ENCODE data around the gene JAML.
A peak's percentile ranks its signal among the peaks of the same experiment; 100 is the strongest.

JAML gene

GRCh38 chr11:118166641-118167040 is 58.2 kb downstream of the JAML start:
- DNase-seq (ENCODE audit: low read depth) = no peak

GRCh38 chr11:118164885-118165284 is 59.9 kb downstream of the JAML start:
- DNase-seq (ENCODE audit: low read depth) = no peak

DNA sequence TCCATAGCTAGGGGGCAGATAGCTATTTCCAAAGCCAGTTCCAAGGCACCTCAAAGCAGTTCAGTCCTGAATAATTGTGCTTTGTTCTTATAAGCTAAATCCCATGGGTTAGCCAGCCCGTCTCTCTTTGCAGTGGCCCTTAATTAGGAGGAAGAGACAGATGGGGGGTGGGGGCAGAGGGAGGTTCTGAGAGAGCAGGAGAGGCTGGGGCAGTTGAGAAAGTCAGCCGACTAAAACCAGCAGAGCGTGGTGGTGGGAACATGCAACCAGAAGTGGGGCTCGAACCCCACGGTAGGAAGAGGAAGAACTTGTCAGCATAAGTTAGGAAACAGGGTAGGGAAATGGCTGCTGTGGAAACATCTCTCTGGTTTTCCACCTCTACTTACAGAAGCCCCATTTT is 61.3 kb downstream of the JAML start:
- no peak for DNase-seq (ENCODE audit: low read depth)

- DNase-seq (ENCODE audit: low read depth) = no peak
These were observed 62.0 kb downstream of the JAML start for GRCh38 chr11:118162846-118163245.

DNA sequence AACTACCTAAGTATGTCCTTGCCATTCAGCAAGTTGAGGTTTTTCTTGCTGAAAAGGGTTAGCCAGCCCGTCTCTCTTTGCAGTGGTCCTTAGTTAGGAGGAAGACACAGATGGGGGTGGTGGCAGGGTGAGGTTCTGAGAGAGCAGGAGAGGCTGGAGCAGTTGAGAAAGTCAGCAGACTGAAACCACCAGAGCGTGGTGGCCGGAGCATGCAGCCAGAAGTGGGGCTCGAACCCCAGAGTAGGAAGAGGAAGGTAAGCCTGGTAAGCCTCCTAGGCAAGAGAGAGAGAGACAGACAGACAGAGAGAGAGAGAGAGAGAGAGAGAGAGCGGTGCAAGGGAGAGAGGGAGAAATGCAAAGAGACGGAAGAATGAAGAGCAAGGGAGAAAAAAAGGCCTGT is 63.0 kb downstream of the JAML start:
- DNase-seq (ENCODE audit: low read depth) = no peak

GRCh38 chr11:118157186-118157895 is 67.5 kb downstream of the JAML start:
- no peak for DNase-seq (ENCODE audit: low read depth)

DNA sequence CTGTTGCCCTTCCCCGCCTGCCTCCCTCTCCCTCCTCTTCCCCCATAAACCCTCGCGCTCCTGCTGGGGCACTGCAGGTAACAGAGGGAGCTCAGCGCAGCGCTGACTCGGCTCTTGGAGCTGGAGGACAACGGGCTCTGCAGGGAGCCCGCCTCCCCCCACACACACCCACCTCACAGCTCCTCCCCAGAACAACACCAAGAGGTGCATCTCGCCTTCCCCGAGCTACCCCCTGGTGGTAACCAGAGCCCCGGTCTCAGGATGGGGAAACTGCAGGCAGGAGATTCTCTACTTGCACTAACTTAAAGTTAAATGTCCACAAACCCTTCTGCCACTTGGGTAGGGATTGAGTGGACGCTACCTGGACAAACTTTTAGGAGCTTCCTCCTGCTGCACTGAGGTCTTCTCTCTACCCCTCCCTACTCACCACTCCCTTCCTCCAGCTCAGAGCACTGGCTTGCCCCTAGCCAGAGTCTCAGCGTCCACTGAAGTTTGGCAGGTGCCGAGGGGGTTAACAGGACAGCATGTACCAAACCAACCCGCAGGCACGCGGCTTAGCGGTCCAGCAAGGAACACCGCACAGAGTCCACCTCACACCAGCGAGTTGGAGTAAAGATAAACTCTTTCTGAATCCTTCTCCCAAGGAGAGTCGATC is 68.2 kb downstream of the JAML start:
- no peak for DNase-seq (ENCODE audit: low read depth)

DNA sequence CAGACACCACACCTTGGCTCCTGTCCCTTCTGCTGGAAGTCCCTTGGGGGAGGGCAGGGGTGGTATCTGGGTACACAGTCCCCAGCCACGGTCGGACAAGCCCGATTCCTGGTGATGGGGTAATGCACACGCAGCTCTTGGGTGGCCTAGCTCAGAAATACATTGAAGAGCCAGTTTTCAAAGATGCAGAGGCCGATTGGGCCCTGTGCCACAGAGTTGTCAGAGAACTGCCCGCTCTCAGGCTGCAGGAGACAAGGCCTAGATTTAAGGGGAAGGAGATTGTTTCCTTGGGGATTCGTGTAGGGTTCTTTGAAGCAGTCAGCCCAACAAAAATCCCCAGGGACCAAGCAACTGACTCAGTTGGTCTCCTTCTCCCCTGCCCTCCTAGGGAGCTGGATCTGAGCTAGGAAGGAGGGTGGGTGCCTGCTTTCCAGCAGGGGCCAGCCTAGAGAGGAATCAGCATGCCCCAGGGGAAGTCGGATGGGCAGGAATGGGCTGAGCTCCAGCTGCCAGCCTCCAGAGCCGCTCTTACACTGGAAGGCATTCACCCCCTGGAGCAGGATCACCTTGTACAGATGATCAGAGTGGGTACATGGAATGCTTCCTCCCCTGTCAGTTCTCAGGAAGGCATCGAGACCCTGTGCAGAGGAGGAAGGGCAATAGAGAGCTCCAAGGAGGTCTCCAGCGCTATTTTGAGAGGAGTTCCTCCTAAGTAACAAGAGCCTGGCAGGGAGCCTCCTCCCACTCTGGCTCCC is 68.9 kb downstream of the JAML start:
- no peak for DNase-seq (ENCODE audit: low read depth)

DNA sequence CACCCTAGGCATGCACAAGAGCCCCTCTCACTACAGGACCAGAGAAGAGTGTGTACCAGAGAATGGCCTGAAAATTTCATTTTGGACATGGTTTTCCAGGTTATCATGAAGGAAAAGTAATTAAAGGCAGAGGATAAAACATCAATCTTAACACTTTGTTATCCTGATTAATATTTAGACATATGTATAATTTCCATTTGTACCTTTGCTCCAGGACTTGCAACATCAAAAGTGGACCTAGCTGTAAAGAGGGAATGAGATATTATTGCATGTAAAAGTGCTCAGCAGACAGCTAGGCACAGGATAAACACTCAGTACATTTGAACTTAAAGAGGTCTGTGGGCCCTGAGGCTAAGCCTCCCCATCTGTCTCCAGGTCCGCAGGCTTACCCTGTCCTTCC is 70.2 kb downstream of the JAML start:
- DNase-seq (ENCODE audit: low read depth) = no peak

- no peak for DNase-seq (ENCODE audit: low read depth)
These were observed 70.8 kb downstream of the JAML start for GRCh38 chr11:118153976-118154375.

GRCh38 chr11:118153516-118153915 is 71.3 kb downstream of the JAML start:
- no peak for DNase-seq (ENCODE audit: low read depth)

- peak; percentile 50 for DNase-seq (ENCODE audit: low read depth)
These were observed 72.0 kb downstream of the JAML start, which contains the start of gene SCN4B for GRCh38 chr11:118152552-118153471. Gene SCN4B, minus strand, starts transcription at chr11:118152823. Its CDS starts 150 bp downstream, at chr11:118152673.

- no peak for DNase-seq (ENCODE audit: low read depth)
These were observed 72.7 kb downstream of the JAML start for GRCh38 chr11:118152020-118152551.

- DNase-seq (ENCODE audit: low read depth) = peak; percentile 34
These were observed 73.4 kb downstream of the JAML start for GRCh38 chr11:118151431-118151830.

DNA sequence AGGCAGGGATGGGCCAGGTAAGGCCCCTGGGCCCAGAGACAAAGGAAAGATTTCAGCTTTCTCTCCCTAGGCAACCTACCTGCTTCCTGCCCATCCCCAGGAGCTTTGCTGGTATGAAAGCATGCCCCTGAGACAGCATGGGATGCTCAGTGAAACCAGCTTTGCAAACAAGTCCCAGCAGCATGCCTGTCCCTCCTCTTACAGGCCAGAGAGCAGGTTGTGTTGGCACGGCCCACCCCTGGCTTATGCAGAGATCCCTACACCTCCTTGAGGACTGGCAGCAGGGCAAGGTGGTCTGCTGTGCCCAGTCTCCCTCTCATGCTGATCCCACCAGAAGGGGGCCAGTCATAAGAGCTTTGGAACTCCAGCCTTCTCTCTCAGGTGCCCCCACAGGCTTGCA is 75.3 kb downstream of the JAML start:
- no peak for DNase-seq (ENCODE audit: low read depth)

GRCh38 chr11:118148856-118149255 is 76.0 kb downstream of the JAML start:
- DNase-seq (ENCODE audit: low read depth) = no peak

DNA sequence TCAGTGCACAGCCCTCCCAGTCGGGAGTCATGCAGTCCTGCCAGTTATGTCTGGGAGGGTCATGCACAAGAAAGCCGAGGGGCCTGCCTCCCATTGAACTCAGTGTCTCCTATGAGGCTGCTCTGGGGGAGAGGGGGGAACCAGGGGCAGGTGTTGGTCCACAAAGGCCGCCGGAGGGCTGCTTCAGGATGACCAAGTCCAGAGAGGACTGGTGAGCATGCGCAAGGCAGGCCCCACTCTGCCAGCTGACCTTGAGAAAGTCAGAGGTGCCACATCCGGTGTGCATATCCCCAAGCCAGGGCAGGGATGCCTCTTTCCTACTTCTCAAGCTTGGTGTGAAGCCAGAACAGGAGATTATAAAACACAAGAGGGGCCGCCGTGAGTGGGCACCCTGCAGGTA is 76.6 kb downstream of the JAML start:
- no peak for DNase-seq (ENCODE audit: low read depth)

- no peak for DNase-seq (ENCODE audit: low read depth)
These were observed 77.3 kb downstream of the JAML start for GRCh38 chr11:118147502-118147901.

DNA sequence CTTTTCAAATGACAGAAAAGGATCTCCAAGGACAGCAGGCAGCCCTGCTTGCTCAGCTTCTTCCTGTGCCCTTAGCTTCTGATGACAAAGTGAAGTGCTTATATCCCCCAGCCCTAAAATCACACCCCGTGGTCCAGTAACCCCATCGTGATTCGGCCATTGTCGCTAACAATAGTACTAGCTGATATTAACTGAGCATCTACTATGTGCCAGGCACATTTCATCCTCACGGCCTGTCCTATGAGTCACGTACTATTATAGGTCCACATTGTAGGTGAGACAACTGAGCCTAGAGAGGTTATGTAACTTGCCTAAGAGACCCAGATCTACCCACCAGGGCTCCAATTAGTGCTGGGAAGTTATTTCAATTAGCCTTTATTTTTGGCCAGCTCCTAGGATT is 78.3 kb downstream of the JAML start:
- no peak for DNase-seq (ENCODE audit: low read depth)

DNA sequence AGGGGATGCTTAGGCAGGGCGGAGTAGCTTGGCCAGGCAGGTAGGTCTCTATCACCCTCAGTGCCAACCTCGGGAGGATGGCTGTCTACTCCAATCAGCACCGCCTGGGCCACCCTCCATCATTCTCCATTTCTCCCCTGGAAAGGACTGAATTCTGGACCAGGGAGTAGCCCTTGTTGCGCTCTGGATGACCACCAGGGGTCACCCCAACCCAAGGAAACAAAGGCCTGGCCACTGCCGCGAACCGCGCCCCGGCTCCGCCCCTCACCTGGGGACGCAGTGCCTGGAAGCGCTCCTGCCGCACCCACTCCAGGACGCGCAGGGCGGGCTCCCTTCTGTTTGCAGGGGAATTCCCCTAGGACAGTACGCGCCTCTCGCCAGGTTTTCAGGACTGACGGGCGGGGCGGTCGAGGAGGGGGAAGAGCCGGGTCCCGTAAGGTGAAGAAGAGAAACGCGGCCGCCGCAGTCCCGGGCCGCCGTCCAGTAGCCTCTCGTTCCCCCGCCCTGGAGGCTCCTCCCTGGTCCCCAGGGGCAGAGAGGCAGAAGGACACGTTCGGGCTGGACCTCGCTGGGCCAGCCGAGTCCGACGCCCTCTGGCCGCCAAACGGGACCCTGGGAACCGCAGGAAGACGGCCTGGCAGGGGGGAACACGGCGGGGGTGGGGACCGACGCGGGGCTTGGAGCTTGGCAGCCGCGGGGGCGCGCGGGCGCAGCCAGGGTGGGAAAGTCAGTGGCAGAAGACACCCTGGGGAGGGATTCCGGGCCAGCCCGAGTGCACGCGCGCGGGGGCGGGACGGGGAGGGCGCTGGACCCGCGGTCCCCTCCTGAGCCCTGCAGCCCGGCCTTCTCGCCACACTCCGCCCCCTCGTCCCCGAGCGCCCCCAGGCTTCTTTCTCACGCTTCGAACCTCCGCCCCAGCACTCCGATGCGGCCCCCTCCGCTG is 79.3 kb downstream of the JAML start:
- DNase-seq (ENCODE audit: low read depth) = peak; percentile 49
